HepG2 (cell line): ENCODE results near the gene SLC22A9. TPM values are rescaled to one million over a fixed set of nuclear protein-coding genes. Genes with fewer than 3 reads are reported as not detected.

Source experiments
- BORCS8-MEF2B ChIP-seq: sonication (generic); formaldehyde crosslinking; IDR thresholded peaks from 2 replicates; pipeline ENCODE4 v1.8.0; 2022; ENCODE audit warnings: mild to moderate bottlenecking, missing genetic modification reagents
- CTCF ChIP-seq: sonication (generic); formaldehyde crosslinking; IDR thresholded peaks from 2 replicates; pipeline ENCODE4 v1.5.0; 2020; ENCODE audit warnings: mild to moderate bottlenecking, missing genetic modification reagents, moderate library complexity
- GLI4 ChIP-seq: sonication (generic); formaldehyde crosslinking; IDR thresholded peaks from 2 replicates; pipeline ENCODE4 v1.5.1; 2020; ENCODE audit warnings: missing genetic modification reagents, mild to moderate bottlenecking, moderate library complexity, borderline replicate concordance
- GTF3A ChIP-seq: sonication (generic); formaldehyde crosslinking; conservative IDR thresholded peaks from 2 replicates; pipeline ENCODE4 v1.4.0; 2020; ENCODE audit warnings: mild to moderate bottlenecking, missing genetic modification reagents
- NFIB ChIP-seq: sonication (generic); formaldehyde crosslinking; IDR thresholded peaks from 2 replicates; pipeline ENCODE4 v1.9.0; 2021; ENCODE audit warnings: missing genetic modification reagents, mild to moderate bottlenecking, borderline replicate concordance
- RAD21 ChIP-seq: fragments of 450-650 bp; formaldehyde crosslinking; IDR thresholded peaks from 2 replicates; pipeline ENCODE4 v1.5.0; 2020; ENCODE audit warnings: mild to moderate bottlenecking
- RBM22 ChIP-seq: fragments of 200-400 bp; formaldehyde crosslinking; optimal IDR thresholded peaks from 2 replicates; pipeline ENCODE3; 2017; ENCODE audit warnings: mild to moderate bottlenecking, low read length, moderate library complexity
- SETDB1 ChIP-seq: sonication (generic); formaldehyde crosslinking; IDR thresholded peaks from 2 replicates; pipeline ENCODE4 v1.5.1; 2020; ENCODE audit warnings: missing genetic modification reagents, mild to moderate bottlenecking, borderline replicate concordance
- SOX13 ChIP-seq, 3 experiments: fragments of 450-650 bp in 1 of 3; sonication (generic) in 1 of 3; formaldehyde crosslinking in 1 of 3; IDR thresholded peaks in 2 of 3; conservative IDR thresholded peaks in 1 of 3; 2 replicates each; pipeline versions ENCODE4 v1.5.0 to v1.6.1; 2016 to 2020; ENCODE audit warnings: antibody characterized with exemption in 1 of 3, mild to moderate bottlenecking in 1 of 3, missing compliant biosample characterization in 1 of 3, missing genetic modification reagents in 1 of 3, moderate library complexity in 1 of 3
- SRSF1 ChIP-seq: fragments of 200-400 bp; formaldehyde crosslinking; optimal IDR thresholded peaks from 2 replicates; pipeline ENCODE3; 2017; ENCODE audit warnings: mild to moderate bottlenecking, low read depth, low read length, moderate library complexity
- SUZ12 ChIP-seq: fragments of 150-350 bp; IDR thresholded peaks from 2 replicates; pipeline ENCODE4 v1.6.1; 2014; ENCODE audit warnings: low read depth, low read length
- TEAD2 ChIP-seq: sonication (generic); formaldehyde crosslinking; IDR thresholded peaks from 2 replicates; pipeline ENCODE4 v1.9.0; 2021; ENCODE audit warnings: missing genetic modification reagents
- WIZ ChIP-seq: sonication (generic); formaldehyde crosslinking; IDR thresholded peaks from 2 replicates; pipeline ENCODE4 v1.5.1; 2020; ENCODE audit warnings: mild to moderate bottlenecking, missing genetic modification reagents
- XBP1 ChIP-seq: sonication (generic); formaldehyde crosslinking; IDR thresholded peaks from 2 replicates; pipeline ENCODE4 v1.5.0; 2020; ENCODE audit warnings: missing genetic modification reagents
- ZFP91 ChIP-seq: sonication (generic); formaldehyde crosslinking; IDR thresholded peaks from 2 replicates; pipeline ENCODE4 v1.9.0; 2022; ENCODE audit warnings: missing genetic modification reagents, mild to moderate bottlenecking, borderline replicate concordance
- ZNF441 ChIP-seq: sonication (generic); formaldehyde crosslinking; IDR thresholded peaks from 2 replicates; pipeline ENCODE4 v1.7.0; 2021; ENCODE audit warnings: missing genetic modification reagents, borderline replicate concordance
- polyA plus RNA-seq, 8 experiments: library from polyadenylated mRNA; depleted of rRNA in 3 of 8; stranded (reverse) in 7 of 8; unstranded in 1 of 8; fragments of >200 nt; fragmentation: Illumina TruSeq in 4 of 8; extraction: Trizol in 4 of 8; gene quantifications; 2 replicates each; pipeline versions ENCODE4 v1.2.1 to v1.2.3, GENCODE V29; 2011 to 2016; ENCODE audit warnings: low read depth in 4 of 8, missing spikeins in 1 of 8, mixed read lengths in 1 of 8; ENCODE audit not compliant: insufficient read depth in 1 of 8
- total RNA-seq, 5 experiments: library from RNA; depleted of rRNA; stranded (reverse); fragments of >200 nt; fragmentation: Illumina TruSeq; extraction: Trizol; gene quantifications; 2 replicates each; pipeline ENCODE4 v1.2.3, GENCODE V29; 2016; ENCODE audit warnings: low read depth in 1 of 5
- TF ChIP-seq, protein P1 (sequence below): sonication (generic); formaldehyde crosslinking; IDR thresholded peaks from 2 replicates; pipeline ENCODE4 v1.5.0; 2020; ENCODE audit warnings: missing genetic modification reagents
- TF ChIP-seq, protein P2 (sequence below): sonication (generic); formaldehyde crosslinking; IDR thresholded peaks from 2 replicates; pipeline ENCODE4 v1.8.1; 2023; ENCODE audit warnings: mild to moderate bottlenecking, inconsistent platforms, moderate library complexity, missing genetic modification reagents, borderline replicate concordance
- TF ChIP-seq, protein P3 (sequence below): sonication (generic); formaldehyde crosslinking; conservative IDR thresholded peaks from 2 replicates; pipeline ENCODE4 v1.8.0; 2022; ENCODE audit warnings: low read depth, missing genetic modification reagents

Gene SLC22A9
- total and polyA plus RNA-seq, 2 of the 13 experiments (the other 11 are each of a cell fraction or from before 2014, with no cell fraction given) = 4.0 to 11.7 TPM

- TF ChIP-seq ZFP91 (no peak), SOX13 (IDR thresholded peaks at IDR 0.05) (no peak), SOX13 (CRISPR knock-in tag; conservative IDR thresholded peaks at IDR 0.05 in 1 of 2, IDR thresholded peaks at IDR 0.05 in 1 of 2) (no peak), RAD21 (CRISPR knock-in tag) (no peak), NFIB (CRISPR knock-in tag) (peak; percentile 46; the same call in 1 of the 2 replicates), TEAD2 (CRISPR knock-in tag) (no peak), SRSF1 (no peak), SETDB1 (CRISPR knock-in tag) (no peak), BORCS8-MEF2B (CRISPR knock-in tag) (peak; percentile 37; the same call in 1 of the 2 replicates), WIZ (CRISPR knock-in tag) (no peak), RBM22 (no peak), SUZ12 (no peak), GLI4 (CRISPR knock-in tag) (no peak), ZNF441 (no peak), CTCF (CRISPR knock-in tag) (peak; percentile 35), XBP1 (CRISPR knock-in tag) (no peak), GTF3A (CRISPR knock-in tag) (no peak)
- TF ChIP-seq, protein P1, sequence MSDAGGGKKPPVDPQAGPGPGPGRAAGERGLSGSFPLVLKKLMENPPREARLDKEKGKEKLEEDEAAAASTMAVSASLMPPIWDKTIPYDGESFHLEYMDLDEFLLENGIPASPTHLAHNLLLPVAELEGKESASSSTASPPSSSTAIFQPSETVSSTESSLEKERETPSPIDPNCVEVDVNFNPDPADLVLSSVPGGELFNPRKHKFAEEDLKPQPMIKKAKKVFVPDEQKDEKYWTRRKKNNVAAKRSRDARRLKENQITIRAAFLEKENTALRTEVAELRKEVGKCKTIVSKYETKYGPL (CRISPR knock-in tag) = no peak
- TF ChIP-seq, protein P2, sequence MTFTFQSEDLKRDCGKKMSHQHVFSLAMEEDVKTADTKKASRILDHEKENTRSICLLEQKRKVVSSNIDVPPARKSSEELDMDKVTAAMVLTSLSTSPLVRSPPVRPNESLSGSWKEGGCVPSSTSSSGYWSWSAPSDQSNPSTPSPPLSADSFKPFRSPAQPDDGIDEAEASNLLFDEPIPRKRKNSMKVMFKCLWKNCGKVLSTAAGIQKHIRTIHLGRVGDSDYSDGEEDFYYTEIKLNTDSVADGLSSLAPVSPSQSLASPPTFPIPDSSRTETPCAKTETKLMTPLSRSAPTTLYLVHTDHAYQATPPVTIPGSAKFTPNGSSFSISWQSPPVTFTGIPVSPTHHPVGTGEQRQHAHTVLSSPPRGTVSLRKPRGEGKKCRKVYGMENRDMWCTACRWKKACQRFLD (CRISPR knock-in tag) = no peak
- TF ChIP-seq, protein P3, sequence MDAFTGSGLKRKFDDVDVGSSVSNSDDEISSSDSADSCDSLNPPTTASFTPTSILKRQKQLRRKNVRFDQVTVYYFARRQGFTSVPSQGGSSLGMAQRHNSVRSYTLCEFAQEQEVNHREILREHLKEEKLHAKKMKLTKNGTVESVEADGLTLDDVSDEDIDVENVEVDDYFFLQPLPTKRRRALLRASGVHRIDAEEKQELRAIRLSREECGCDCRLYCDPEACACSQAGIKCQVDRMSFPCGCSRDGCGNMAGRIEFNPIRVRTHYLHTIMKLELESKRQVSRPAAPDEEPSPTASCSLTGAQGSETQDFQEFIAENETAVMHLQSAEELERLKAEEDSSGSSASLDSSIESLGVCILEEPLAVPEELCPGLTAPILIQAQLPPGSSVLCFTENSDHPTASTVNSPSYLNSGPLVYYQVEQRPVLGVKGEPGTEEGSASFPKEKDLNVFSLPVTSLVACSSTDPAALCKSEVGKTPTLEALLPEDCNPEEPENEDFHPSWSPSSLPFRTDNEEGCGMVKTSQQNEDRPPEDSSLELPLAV (CRISPR knock-in tag) = no peak
These were observed 58.5 kb downstream of the SLC22A9 start (continued) for GRCh38 chr11:63427971-63428508.
